HepG2 (cell line): ENCODE data around the gene ZNF513. TPM values are rescaled to one million over a fixed set of nuclear protein-coding genes. Genes with fewer than 3 reads are reported as not detected.

ENCODE experiments used
- ATRX ChIP-seq: sonication (generic); formaldehyde crosslinking; IDR thresholded peaks from 2 replicates; pipeline ENCODE4 v1.4.0; 2020; ENCODE audit warnings: missing genetic modification reagents, borderline replicate concordance
- GABPA ChIP-seq, 2 experiments: IDR thresholded peaks; 2 replicates each; pipeline ENCODE4 v1.6.1; 2011 to 2016; ENCODE audit warnings: low read depth in 2 of 2, low read length in 1 of 2, missing biosample characterization in 1 of 2, missing genetic modification characterization in 1 of 2
- HOXA9 ChIP-seq: sonication (generic); formaldehyde crosslinking; IDR thresholded peaks from 2 replicates; pipeline ENCODE4 v1.8.1; 2022; ENCODE audit warnings: missing genetic modification reagents, mild to moderate bottlenecking, moderate library complexity, borderline replicate concordance
- MED8 ChIP-seq: sonication (generic); formaldehyde crosslinking; IDR thresholded peaks from 2 replicates; pipeline ENCODE4 v1.8.1; 2023; ENCODE audit warnings: mild to moderate bottlenecking, missing genetic modification reagents; ENCODE audit not compliant: insufficient replicate concordance
- REPIN1 ChIP-seq: sonication (generic); formaldehyde crosslinking; IDR thresholded peaks from 2 replicates; pipeline ENCODE4 v1.8.0; 2022; ENCODE audit warnings: missing genetic modification reagents, low read depth, mild to moderate bottlenecking, borderline replicate concordance
- ZFP1 ChIP-seq: IDR thresholded peaks from 2 replicates; pipeline ENCODE4 v1.6.1; 2016
- ZKSCAN1 ChIP-seq: fragments of 150-350 bp; IDR thresholded peaks from 2 replicates; pipeline ENCODE4 v1.6.1; 2014; ENCODE audit warnings: low read length
- ZKSCAN5 ChIP-seq: sonication (generic); formaldehyde crosslinking; IDR thresholded peaks from 2 replicates; pipeline ENCODE4 v1.5.1; 2020; ENCODE audit warnings: mild to moderate bottlenecking, missing genetic modification reagents
- ZNF264 ChIP-seq: sonication (generic); formaldehyde crosslinking; IDR thresholded peaks from 2 replicates; pipeline ENCODE4 v1.4.0; 2020; ENCODE audit warnings: missing genetic modification reagents
- ZNF30 ChIP-seq: sonication (generic); formaldehyde crosslinking; IDR thresholded peaks from 2 replicates; pipeline ENCODE4 v1.5.0; 2020; ENCODE audit warnings: mild to moderate bottlenecking, missing genetic modification reagents
- ZNF772 ChIP-seq: sonication (generic); formaldehyde crosslinking; IDR thresholded peaks from 2 replicates; pipeline ENCODE4 v1.5.0; 2020; ENCODE audit warnings: mild to moderate bottlenecking, missing genetic modification reagents
- polyA plus RNA-seq, 8 experiments: library from polyadenylated mRNA; depleted of rRNA in 3 of 8; stranded (reverse) in 7 of 8; unstranded in 1 of 8; fragments of >200 nt; fragmentation: Illumina TruSeq in 4 of 8; extraction: Trizol in 4 of 8; gene quantifications; 2 replicates each; pipeline versions ENCODE4 v1.2.1 to v1.2.3, GENCODE V29; 2011 to 2016; ENCODE audit warnings: low read depth in 4 of 8, missing spikeins in 1 of 8, mixed read lengths in 1 of 8; ENCODE audit not compliant: insufficient read depth in 1 of 8
- total RNA-seq, 5 experiments: library from RNA; depleted of rRNA; stranded (reverse); fragments of >200 nt; fragmentation: Illumina TruSeq; extraction: Trizol; gene quantifications; 2 replicates each; pipeline ENCODE4 v1.2.3, GENCODE V29; 2016; ENCODE audit warnings: low read depth in 1 of 5
- TF ChIP-seq, protein P1 (sequence below): IDR thresholded peaks from 2 replicates; pipeline ENCODE4 v1.4.0; 2020; ENCODE audit warnings: mild to moderate bottlenecking, missing genetic modification reagents
- TF ChIP-seq, protein P2 (sequence below): sonication (generic); formaldehyde crosslinking; IDR thresholded peaks from 2 replicates; pipeline ENCODE4 v1.5.0; 2020; ENCODE audit warnings: mild to moderate bottlenecking, missing genetic modification reagents
- TF ChIP-seq, protein P3 (sequence below), 2 experiments: IDR thresholded peaks; 2 replicates each; pipeline ENCODE4 v1.6.1; 2011 to 2012; ENCODE audit warnings: low read length in 2 of 2, borderline replicate concordance in 1 of 2, low read depth in 1 of 2, mild to moderate bottlenecking in 1 of 2, moderate library complexity in 1 of 2
- TF ChIP-seq, protein P4 (sequence below): IDR thresholded peaks from 2 replicates; pipeline ENCODE4 v1.6.1; 2016; ENCODE audit warnings: missing compliant biosample characterization, missing genetic modification reagents, borderline replicate concordance
- TF ChIP-seq, protein P5 (sequence below): sonication (generic); formaldehyde crosslinking; IDR thresholded peaks from 2 replicates; pipeline ENCODE4 v1.8.0; 2022; ENCODE audit warnings: missing genetic modification reagents, low read depth, mild to moderate bottlenecking, borderline replicate concordance

The ZNF513 gene
- total and polyA plus RNA-seq, 2 of the 13 experiments (the other 11 are each of a cell fraction or from before 2014, with no cell fraction given) = 4.9 to 6.3 TPM

DNA sequence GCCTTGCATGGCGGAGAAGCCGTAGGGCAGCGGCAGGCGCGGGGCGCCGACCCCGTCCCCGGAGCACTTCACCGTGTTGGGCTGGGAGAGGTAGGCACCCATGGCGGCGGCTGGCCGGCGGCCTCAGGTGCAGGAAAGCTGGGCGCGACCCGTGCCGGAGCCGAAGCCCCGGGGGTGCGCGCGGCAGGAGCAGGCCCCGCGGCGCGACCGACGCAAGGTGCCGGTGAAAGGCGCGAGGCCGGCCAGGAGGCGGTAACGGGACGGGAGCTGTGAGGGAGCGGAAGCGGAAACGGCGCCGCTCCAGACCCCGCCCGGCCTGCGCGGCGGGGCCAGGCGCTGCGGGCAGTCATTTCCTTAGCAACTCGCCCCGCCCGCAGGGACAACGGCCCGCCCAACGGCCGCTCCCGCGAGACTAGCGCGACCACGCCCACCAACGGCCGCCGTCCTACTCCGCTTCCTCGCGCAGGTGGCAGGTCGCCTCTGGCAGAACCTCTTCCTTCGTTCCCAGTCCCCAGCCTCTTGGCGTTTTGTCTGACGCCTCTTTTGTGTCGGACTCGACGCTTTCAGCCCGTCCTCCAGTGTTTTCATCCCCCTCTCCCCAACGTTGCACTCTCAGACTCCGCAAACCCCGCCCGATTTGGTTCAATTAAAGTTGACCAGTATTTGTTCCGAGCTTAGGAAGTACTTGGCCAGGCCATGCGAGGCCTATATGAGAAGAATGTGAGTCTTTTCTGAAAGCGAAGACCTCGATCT is 29.0 kb upstream of the ZNF513 start, which contains the start of gene PPM1G (continued):
- TF ChIP-seq ZNF30 (CRISPR knock-in tag) (no peak; the same call in none of the 2 replicates), GABPA (IDR thresholded peaks at IDR 0.05; ENCODE audit: low read depth, low read length) (peak; percentile 96), GABPA (CRISPR knock-in tag; IDR thresholded peaks at IDR 0.05; ENCODE audit: low read depth) (peak; percentile 87), ZFP1 (CRISPR knock-in tag) (peak; percentile 12; the same call in 1 of the 2 replicates), ZNF264 (CRISPR knock-in tag) (no peak), ATRX (CRISPR knock-in tag) (no peak), ZNF772 (CRISPR knock-in tag) (peak; percentile 38; the same call in 1 of the 2 replicates), REPIN1 (CRISPR knock-in tag) (peak; percentile 96), ZKSCAN5 (no peak), MED8 (peak; percentile 97), HOXA9 (CRISPR knock-in tag) (no peak; the same call in none of the 2 replicates), ZKSCAN1 (no peak)
- TF ChIP-seq, protein P1, sequence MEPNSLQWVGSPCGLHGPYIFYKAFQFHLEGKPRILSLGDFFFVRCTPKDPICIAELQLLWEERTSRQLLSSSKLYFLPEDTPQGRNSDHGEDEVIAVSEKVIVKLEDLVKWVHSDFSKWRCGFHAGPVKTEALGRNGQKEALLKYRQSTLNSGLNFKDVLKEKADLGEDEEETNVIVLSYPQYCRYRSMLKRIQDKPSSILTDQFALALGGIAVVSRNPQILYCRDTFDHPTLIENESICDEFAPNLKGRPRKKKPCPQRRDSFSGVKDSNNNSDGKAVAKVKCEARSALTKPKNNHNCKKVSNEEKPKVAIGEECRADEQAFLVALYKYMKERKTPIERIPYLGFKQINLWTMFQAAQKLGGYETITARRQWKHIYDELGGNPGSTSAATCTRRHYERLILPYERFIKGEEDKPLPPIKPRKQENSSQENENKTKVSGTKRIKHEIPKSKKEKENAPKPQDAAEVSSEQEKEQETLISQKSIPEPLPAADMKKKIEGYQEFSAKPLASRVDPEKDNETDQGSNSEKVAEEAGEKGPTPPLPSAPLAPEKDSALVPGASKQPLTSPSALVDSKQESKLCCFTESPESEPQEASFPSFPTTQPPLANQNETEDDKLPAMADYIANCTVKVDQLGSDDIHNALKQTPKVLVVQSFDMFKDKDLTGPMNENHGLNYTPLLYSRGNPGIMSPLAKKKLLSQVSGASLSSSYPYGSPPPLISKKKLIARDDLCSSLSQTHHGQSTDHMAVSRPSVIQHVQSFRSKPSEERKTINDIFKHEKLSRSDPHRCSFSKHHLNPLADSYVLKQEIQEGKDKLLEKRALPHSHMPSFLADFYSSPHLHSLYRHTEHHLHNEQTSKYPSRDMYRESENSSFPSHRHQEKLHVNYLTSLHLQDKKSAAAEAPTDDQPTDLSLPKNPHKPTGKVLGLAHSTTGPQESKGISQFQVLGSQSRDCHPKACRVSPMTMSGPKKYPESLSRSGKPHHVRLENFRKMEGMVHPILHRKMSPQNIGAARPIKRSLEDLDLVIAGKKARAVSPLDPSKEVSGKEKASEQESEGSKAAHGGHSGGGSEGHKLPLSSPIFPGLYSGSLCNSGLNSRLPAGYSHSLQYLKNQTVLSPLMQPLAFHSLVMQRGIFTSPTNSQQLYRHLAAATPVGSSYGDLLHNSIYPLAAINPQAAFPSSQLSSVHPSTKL (CRISPR knock-in tag) = peak; percentile 42; the same call in 1 of the 2 replicates
- TF ChIP-seq, protein P2, sequence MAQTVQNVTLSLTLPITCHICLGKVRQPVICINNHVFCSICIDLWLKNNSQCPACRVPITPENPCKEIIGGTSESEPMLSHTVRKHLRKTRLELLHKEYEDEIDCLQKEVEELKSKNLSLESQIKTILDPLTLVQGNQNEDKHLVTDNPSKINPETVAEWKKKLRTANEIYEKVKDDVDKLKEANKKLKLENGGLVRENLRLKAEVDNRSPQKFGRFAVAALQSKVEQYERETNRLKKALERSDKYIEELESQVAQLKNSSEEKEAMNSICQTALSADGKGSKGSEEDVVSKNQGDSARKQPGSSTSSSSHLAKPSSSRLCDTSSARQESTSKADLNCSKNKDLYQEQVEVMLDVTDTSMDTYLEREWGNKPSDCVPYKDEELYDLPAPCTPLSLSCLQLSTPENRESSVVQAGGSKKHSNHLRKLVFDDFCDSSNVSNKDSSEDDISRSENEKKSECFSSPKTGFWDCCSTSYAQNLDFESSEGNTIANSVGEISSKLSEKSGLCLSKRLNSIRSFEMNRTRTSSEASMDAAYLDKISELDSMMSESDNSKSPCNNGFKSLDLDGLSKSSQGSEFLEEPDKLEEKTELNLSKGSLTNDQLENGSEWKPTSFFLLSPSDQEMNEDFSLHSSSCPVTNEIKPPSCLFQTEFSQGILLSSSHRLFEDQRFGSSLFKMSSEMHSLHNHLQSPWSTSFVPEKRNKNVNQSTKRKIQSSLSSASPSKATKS (CRISPR knock-in tag) = no peak
- TF ChIP-seq, protein P3, sequence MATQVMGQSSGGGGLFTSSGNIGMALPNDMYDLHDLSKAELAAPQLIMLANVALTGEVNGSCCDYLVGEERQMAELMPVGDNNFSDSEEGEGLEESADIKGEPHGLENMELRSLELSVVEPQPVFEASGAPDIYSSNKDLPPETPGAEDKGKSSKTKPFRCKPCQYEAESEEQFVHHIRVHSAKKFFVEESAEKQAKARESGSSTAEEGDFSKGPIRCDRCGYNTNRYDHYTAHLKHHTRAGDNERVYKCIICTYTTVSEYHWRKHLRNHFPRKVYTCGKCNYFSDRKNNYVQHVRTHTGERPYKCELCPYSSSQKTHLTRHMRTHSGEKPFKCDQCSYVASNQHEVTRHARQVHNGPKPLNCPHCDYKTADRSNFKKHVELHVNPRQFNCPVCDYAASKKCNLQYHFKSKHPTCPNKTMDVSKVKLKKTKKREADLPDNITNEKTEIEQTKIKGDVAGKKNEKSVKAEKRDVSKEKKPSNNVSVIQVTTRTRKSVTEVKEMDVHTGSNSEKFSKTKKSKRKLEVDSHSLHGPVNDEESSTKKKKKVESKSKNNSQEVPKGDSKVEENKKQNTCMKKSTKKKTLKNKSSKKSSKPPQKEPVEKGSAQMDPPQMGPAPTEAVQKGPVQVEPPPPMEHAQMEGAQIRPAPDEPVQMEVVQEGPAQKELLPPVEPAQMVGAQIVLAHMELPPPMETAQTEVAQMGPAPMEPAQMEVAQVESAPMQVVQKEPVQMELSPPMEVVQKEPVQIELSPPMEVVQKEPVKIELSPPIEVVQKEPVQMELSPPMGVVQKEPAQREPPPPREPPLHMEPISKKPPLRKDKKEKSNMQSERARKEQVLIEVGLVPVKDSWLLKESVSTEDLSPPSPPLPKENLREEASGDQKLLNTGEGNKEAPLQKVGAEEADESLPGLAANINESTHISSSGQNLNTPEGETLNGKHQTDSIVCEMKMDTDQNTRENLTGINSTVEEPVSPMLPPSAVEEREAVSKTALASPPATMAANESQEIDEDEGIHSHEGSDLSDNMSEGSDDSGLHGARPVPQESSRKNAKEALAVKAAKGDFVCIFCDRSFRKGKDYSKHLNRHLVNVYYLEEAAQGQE (IDR thresholded peaks at IDR 0.05; ENCODE audit: borderline replicate concordance in 1 of 2, low read depth in 1 of 2, low read length in 2 of 2) = peak in 1 of 2 experiments; percentile 79; a peak in 1 of 4 replicates
- TF ChIP-seq, protein P4, sequence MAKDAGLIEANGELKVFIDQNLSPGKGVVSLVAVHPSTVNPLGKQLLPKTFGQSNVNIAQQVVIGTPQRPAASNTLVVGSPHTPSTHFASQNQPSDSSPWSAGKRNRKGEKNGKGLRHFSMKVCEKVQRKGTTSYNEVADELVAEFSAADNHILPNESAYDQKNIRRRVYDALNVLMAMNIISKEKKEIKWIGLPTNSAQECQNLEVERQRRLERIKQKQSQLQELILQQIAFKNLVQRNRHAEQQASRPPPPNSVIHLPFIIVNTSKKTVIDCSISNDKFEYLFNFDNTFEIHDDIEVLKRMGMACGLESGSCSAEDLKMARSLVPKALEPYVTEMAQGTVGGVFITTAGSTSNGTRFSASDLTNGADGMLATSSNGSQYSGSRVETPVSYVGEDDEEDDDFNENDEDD (CRISPR knock-in tag) = peak; percentile 92
- TF ChIP-seq, protein P5, sequence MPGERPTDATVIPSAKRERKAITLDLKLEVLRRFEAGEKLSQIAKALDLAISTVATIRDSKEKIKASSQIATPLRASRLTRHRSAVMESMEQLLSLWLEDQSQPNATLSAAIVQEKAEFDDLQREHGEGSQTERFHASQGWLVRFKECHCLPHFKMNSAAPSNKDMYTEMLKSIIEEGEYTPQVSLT (CRISPR knock-in tag) = no peak; the same call in 1 of the 2 replicates
